K562 (cell line): ENCODE data around the gene VTI1B. TPM values are rescaled to one million over a fixed set of nuclear protein-coding genes. Genes with fewer than 3 reads are reported as not detected.
A peak's percentile ranks its signal among the peaks of the same experiment; 100 is the strongest.

Experiments
- BCL6 ChIP-seq: fragments of 250-450 bp; sonication (Bioruptor Pico); IDR thresholded peaks from 2 replicates; pipeline ENCODE4 v1.4.0; 2020
- CC2D1A ChIP-seq: fragments of 450-650 bp; IDR thresholded peaks from 2 replicates; pipeline ENCODE4 v1.6.1; 2017; ENCODE audit warnings: mild to moderate bottlenecking
- ESRRB ChIP-seq: fragments of 250-450 bp; sonication (Bioruptor Pico); IDR thresholded peaks from 2 replicates; pipeline ENCODE4 v1.5.0; 2020; ENCODE audit warnings: mild to moderate bottlenecking, moderate library complexity, borderline replicate concordance
- HMGN3 ChIP-seq: IDR thresholded peaks from 2 replicates; pipeline ENCODE4 v1.6.1; 2011; ENCODE audit warnings: borderline replicate concordance, low read depth, mild to moderate bottlenecking, mixed read lengths, low read length; ENCODE audit not compliant: insufficient read length; ENCODE audit errors: extremely low read depth
- SP2 ChIP-seq: IDR thresholded peaks from 2 replicates; pipeline ENCODE4 v1.6.1; 2011; ENCODE audit warnings: mild to moderate bottlenecking, low read depth, low read length, moderate library complexity; ENCODE audit not compliant: poor library complexity, severe bottlenecking; ENCODE audit errors: extremely low read depth
- SRF ChIP-seq, 2 experiments: fragments of 250-450, 450-650 bp in 1 of 2; sonication (Bioruptor Pico) in 1 of 2; sonication (generic) in 1 of 2; formaldehyde crosslinking; IDR thresholded peaks; 2 replicates each; pipeline versions ENCODE4 v1.5.0 to v1.5.1; 2020 to 2022; ENCODE audit warnings: mild to moderate bottlenecking in 1 of 2, missing genetic modification reagents in 1 of 2
- TCF7L2 ChIP-seq: fragments of 150-350 bp; IDR thresholded peaks from 2 replicates; pipeline ENCODE4 v1.6.1; 2016; ENCODE audit warnings: low read depth, mild to moderate bottlenecking, low read length, moderate library complexity
- ZNF134 ChIP-seq: fragments of 250-450 bp; sonication (Bioruptor Pico); conservative IDR thresholded peaks from 2 replicates; pipeline ENCODE4 v1.4.0; 2020
- polyA plus RNA-seq, 8 experiments: library from polyadenylated mRNA; depleted of rRNA in 4 of 8; stranded (reverse) in 5 of 8; unstranded in 3 of 8; fragments of >200 nt; fragmentation: Nextera tagmentation in 2 of 8; fragmentation: Illumina TruSeq in 1 of 8; extraction: Ambion mirVana in 2 of 8; extraction: Trizol in 1 of 8; gene quantifications; 2 replicates each; pipeline versions ENCODE4 v1.2.1 to v1.2.3, GENCODE V29; 2011 to 2014; ENCODE audit warnings: inconsistent platforms in 1 of 8, missing spikeins in 1 of 8
- total RNA-seq, 7 experiments: library from RNA; depleted of rRNA in 6 of 7; stranded (reverse); fragments of >200 nt in 6 of 7; fragmentation: Illumina TruSeq in 2 of 7; extraction: Trizol in 2 of 7; gene quantifications; 2 replicates each; pipeline versions ENCODE4 v1.2.1 to v1.2.3, GENCODE V29; 2011 to 2021; ENCODE audit warnings: low replicate concordance in 1 of 7
- TF ChIP-seq, protein P1 (sequence below): fragments of 250-450 bp; sonication (Bioruptor Pico); IDR thresholded peaks from 2 replicates; pipeline ENCODE4 v1.4.0; 2020; ENCODE audit warnings: mild to moderate bottlenecking, moderate library complexity
- TF ChIP-seq, protein P2 (sequence below): fragments of 250-450 bp; sonication (Bioruptor Pico); IDR thresholded peaks from 2 replicates; pipeline ENCODE4 v1.5.0; 2021; ENCODE audit warnings: mild to moderate bottlenecking, borderline replicate concordance
- TF ChIP-seq, protein P3 (sequence below): fragments of 450-650 bp; conservative IDR thresholded peaks from 2 replicates; pipeline ENCODE4 v1.6.1; 2016; ENCODE audit warnings: missing genetic modification characterization, low read depth, mild to moderate bottlenecking, missing compliant biosample characterization, moderate library complexity
- TF ChIP-seq, protein P4 (sequence below): fragments of 450-650 bp; IDR thresholded peaks from 2 replicates; pipeline ENCODE4 v1.6.1; 2018; ENCODE audit warnings: mild to moderate bottlenecking, low read depth; ENCODE audit not compliant: partially characterized antibody
- TF ChIP-seq, protein P5 (sequence below), 2 experiments: fragments of 450-650 bp in 1 of 2; sonication (generic) in 1 of 2; formaldehyde crosslinking; conservative IDR thresholded peaks; 2 replicates each; pipeline versions ENCODE4 v1.4.0 to v1.8.1; 2020 to 2022; ENCODE audit warnings: mild to moderate bottlenecking in 1 of 2, missing genetic modification reagents in 1 of 2
- TF ChIP-seq, protein P6 (sequence below): IDR thresholded peaks from 2 replicates; pipeline ENCODE4 v1.6.1; 2016; ENCODE audit warnings: missing genetic modification characterization, missing compliant biosample characterization
- TF ChIP-seq, protein P7 (sequence below): conservative IDR thresholded peaks from 2 replicates; pipeline ENCODE4 v1.6.1; 2011; ENCODE audit warnings: low read depth, mild to moderate bottlenecking, low read length; ENCODE audit not compliant: control insufficient read depth

VTI1B gene
- total and polyA plus RNA-seq, 9 of the 15 experiments (the other 6 are each of a cell fraction or from before 2014, with no cell fraction given): 7.8 to 69.8 (median 50.1) TPM

DNA sequence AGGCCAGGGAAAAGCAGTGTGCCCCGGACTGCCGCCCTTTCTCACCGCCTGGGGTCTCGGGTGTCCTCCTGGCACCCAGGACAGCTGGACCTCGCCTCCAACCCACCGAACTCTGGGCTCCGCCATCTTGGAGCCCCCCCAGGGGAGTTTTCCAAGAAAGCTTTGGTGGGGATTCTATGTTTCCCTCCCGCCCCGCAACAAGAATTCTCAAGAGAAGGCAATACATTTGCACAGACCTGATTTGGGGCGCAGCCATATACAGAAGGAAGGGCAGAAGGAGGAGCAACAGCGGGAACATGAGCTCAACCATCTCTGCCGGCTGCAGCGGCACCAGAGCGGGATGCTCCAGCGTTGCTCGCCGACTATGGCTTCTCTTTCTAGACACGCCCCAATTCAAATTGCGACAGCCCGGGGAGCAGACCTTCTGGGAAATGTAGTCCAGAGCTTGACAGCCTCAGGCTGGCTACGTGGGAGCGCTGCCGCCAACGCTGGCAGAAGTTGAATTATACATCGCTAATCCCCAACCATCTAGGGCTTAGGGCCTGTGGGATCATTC is 21.0 kb upstream of the VTI1B start, which contains the start of gene RDH11 (continued):
- TF ChIP-seq, protein P1, sequence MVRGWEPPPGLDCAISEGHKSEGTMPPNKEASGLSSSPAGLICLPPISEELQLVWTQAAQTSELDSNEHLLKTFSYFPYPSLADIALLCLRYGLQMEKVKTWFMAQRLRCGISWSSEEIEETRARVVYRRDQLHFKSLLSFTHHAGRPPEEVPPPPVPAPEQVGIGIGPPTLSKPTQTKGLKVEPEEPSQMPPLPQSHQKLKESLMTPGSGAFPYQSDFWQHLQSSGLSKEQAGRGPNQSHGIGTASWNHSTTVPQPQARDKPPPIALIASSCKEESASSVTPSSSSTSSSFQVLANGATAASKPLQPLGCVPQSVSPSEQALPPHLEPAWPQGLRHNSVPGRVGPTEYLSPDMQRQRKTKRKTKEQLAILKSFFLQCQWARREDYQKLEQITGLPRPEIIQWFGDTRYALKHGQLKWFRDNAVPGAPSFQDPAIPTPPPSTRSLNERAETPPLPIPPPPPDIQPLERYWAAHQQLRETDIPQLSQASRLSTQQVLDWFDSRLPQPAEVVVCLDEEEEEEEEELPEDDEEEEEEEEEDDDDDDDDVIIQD (CRISPR knock-in tag): no peak
- TF ChIP-seq TCF7L2: no peak
- TF ChIP-seq, protein P2, sequence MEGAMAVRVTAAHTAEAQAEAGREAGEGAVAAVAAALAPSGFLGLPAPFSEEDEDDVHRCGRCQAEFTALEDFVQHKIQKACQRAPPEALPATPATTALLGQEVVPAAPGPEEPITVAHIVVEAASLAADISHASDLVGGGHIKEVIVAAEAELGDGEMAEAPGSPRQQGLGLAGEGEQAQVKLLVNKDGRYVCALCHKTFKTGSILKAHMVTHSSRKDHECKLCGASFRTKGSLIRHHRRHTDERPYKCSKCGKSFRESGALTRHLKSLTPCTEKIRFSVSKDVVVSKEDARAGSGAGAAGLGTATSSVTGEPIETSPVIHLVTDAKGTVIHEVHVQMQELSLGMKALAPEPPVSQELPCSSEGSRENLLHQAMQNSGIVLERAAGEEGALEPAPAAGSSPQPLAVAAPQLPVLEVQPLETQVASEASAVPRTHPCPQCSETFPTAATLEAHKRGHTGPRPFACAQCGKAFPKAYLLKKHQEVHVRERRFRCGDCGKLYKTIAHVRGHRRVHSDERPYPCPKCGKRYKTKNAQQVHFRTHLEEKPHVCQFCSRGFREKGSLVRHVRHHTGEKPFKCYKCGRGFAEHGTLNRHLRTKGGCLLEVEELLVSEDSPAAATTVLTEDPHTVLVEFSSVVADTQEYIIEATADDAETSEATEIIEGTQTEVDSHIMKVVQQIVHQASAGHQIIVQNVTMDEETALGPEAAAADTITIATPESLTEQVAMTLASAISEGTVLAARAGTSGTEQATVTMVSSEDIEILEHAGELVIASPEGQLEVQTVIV (CRISPR knock-in tag): no peak
- no peak for TF ChIP-seq BCL6 (CRISPR knock-in tag)
- TF ChIP-seq SRF (CRISPR knock-in tag; IDR thresholded peaks at IDR 0.05): no peak
- TF ChIP-seq HMGN3: no peak
- TF ChIP-seq ESRRB (CRISPR knock-in tag): no peak
- TF ChIP-seq CC2D1A: no peak
- TF ChIP-seq, protein P3, sequence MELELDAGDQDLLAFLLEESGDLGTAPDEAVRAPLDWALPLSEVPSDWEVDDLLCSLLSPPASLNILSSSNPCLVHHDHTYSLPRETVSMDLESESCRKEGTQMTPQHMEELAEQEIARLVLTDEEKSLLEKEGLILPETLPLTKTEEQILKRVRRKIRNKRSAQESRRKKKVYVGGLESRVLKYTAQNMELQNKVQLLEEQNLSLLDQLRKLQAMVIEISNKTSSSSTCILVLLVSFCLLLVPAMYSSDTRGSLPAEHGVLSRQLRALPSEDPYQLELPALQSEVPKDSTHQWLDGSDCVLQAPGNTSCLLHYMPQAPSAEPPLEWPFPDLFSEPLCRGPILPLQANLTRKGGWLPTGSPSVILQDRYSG: no peak
- TF ChIP-seq, protein P4, sequence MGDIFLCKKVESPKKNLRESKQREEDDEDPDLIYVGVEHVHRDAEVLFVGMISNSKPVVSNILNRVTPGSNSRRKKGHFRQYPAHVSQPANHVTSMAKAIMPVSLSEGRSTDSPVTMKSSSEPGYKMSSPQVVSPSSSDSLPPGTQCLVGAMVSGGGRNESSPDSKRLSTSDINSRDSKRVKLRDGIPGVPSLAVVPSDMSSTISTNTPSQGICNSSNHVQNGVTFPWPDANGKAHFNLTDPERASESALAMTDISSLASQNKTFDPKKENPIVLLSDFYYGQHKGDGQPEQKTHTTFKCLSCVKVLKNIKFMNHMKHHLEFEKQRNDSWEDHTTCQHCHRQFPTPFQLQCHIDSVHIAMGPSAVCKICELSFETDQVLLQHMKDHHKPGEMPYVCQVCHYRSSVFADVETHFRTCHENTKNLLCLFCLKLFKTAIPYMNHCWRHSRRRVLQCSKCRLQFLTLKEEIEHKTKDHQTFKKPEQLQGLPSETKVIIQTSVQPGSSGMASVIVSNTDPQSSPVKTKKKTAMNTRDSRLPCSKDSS: no peak
- TF ChIP-seq, protein P5, sequence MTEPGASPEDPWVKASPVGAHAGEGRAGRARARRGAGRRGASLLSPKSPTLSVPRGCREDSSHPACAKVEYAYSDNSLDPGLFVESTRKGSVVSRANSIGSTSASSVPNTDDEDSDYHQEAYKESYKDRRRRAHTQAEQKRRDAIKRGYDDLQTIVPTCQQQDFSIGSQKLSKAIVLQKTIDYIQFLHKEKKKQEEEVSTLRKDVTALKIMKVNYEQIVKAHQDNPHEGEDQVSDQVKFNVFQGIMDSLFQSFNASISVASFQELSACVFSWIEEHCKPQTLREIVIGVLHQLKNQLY (CRISPR knock-in tag; conservative IDR thresholded peaks at IDR 0.05): no peak
- TF ChIP-seq, protein P6, sequence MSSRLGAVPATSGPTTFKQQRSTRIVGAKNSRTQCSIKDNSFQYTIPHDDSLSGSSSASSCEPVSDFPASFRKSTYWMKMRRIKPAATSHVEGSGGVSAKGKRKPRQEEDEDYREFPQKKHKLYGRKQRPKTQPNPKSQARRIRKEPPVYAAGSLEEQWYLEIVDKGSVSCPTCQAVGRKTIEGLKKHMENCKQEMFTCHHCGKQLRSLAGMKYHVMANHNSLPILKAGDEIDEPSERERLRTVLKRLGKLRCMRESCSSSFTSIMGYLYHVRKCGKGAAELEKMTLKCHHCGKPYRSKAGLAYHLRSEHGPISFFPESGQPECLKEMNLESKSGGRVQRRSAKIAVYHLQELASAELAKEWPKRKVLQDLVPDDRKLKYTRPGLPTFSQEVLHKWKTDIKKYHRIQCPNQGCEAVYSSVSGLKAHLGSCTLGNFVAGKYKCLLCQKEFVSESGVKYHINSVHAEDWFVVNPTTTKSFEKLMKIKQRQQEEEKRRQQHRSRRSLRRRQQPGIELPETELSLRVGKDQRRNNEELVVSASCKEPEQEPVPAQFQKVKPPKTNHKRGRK (tag): no peak
- TF ChIP-seq, protein P7, sequence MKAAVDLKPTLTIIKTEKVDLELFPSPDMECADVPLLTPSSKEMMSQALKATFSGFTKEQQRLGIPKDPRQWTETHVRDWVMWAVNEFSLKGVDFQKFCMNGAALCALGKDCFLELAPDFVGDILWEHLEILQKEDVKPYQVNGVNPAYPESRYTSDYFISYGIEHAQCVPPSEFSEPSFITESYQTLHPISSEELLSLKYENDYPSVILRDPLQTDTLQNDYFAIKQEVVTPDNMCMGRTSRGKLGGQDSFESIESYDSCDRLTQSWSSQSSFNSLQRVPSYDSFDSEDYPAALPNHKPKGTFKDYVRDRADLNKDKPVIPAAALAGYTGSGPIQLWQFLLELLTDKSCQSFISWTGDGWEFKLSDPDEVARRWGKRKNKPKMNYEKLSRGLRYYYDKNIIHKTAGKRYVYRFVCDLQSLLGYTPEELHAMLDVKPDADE: 0 out of 2 replicates have a peak, but pooled peaks have one; percentile 43
- TF ChIP-seq ZNF134 (CRISPR knock-in tag): no peak
- no peak for TF ChIP-seq SP2
